MM.1S (cell line): Measurements from ENCODE around the gene ACTA1.

Source experiments
- EZH2 ChIP-seq: fragments of 300-600 bp; sonication (generic); optimal IDR thresholded peaks from 2 replicates; pipeline ENCODE3; 2017; ENCODE audit warnings: low read depth, mild to moderate bottlenecking, antibody characterized with exemption, low read length, mixed read lengths
- EZH2phosphoT487 ChIP-seq: fragments of 300-600 bp; sonication (generic); IDR thresholded peaks from 2 replicates; pipeline ENCODE4 v1.6.1; 2018; ENCODE audit warnings: antibody characterized with exemption, low read length
- TF ChIP-seq, protein P1 (sequence below): fragments of 300-600 bp; sonication (generic); IDR thresholded peaks from 2 replicates; pipeline ENCODE4 v1.5.1; 2016; ENCODE audit warnings: antibody characterized with exemption, low read length, mixed read lengths

DNA sequence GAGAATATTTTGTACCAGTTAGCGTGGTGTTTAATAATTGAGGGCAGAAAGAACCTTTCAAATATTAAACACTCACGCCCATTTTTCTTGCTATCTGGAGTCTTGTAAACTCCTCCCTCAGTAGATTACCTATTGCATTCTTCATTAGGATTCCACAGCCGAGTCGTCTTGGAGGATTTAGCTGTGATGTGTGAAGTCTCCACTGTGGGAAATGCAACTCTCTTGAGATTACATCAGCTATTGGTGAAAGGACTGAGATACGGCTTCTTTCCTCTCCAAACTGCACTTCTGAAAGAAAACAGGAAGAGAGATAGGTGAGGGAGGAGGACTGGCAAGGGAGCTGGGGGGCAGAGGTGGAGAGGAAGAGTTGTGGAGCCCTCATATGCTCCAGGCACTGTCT, 36.1 kb downstream of the ACTA1 start:
- TF ChIP-seq, protein P1, sequence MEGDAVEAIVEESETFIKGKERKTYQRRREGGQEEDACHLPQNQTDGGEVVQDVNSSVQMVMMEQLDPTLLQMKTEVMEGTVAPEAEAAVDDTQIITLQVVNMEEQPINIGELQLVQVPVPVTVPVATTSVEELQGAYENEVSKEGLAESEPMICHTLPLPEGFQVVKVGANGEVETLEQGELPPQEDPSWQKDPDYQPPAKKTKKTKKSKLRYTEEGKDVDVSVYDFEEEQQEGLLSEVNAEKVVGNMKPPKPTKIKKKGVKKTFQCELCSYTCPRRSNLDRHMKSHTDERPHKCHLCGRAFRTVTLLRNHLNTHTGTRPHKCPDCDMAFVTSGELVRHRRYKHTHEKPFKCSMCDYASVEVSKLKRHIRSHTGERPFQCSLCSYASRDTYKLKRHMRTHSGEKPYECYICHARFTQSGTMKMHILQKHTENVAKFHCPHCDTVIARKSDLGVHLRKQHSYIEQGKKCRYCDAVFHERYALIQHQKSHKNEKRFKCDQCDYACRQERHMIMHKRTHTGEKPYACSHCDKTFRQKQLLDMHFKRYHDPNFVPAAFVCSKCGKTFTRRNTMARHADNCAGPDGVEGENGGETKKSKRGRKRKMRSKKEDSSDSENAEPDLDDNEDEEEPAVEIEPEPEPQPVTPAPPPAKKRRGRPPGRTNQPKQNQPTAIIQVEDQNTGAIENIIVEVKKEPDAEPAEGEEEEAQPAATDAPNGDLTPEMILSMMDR: no peak
- TF ChIP-seq EZH2: no peak
- no peak for TF ChIP-seq EZH2phosphoT487
